Type B pancreatic cell (in vitro differentiated cells): Measurements from ENCODE around the gene EVA1C. TPM values are rescaled to one million over a fixed set of nuclear protein-coding genes. Genes with fewer than 3 reads are reported as not detected.

ENCODE experiments used
- DNase-seq: peaks from one replicate; pipeline ENCODE4 v3.0.0; 2021; ENCODE audit warnings: mixed read lengths; ENCODE audit not compliant: unreplicated experiment; ENCODE audit errors: extremely low spot score
- H3K27ac Mint-ChIP-seq: 2 replicates; pipeline ENCODE4 v1.8.0; 2021; ENCODE audit warnings: mild to moderate bottlenecking, mixed read lengths
- H3K27me3 Mint-ChIP-seq: 2 replicates; pipeline ENCODE4 v1.8.0; 2021; ENCODE audit warnings: mixed read lengths
- H3K36me3 Mint-ChIP-seq: 2 replicates; pipeline ENCODE4 v1.8.0; 2021; ENCODE audit warnings: mixed read lengths
- H3K4me1 Mint-ChIP-seq: one replicate; pipeline ENCODE4 v1.8.0; 2021; ENCODE audit warnings: mixed read lengths; ENCODE audit not compliant: unreplicated experiment
- H3K4me3 Mint-ChIP-seq: 2 replicates; pipeline ENCODE4 v1.8.0; 2021; ENCODE audit warnings: mild to moderate bottlenecking, mixed read lengths
- H3K9me3 Mint-ChIP-seq: 2 replicates; pipeline ENCODE4 v1.8.0; 2021; ENCODE audit warnings: mixed read lengths
- total RNA-seq: library from RNA; stranded (reverse); gene quantifications from 2 replicates; pipeline ENCODE4 v1.2.1, GENCODE V29; 2021; ENCODE audit warnings: low replicate concordance
- TF ChIP-seq, protein P1 (sequence below): fragments of 200-600 bp; sonication (generic); conservative IDR thresholded peaks from 2 replicates; pipeline ENCODE4 v1.5.0; 2021; ENCODE audit warnings: antibody characterized with exemption, mild to moderate bottlenecking

Gene EVA1C
- total RNA-seq, 1 donor from 2014 or later: 0.63 TPM

DNA sequence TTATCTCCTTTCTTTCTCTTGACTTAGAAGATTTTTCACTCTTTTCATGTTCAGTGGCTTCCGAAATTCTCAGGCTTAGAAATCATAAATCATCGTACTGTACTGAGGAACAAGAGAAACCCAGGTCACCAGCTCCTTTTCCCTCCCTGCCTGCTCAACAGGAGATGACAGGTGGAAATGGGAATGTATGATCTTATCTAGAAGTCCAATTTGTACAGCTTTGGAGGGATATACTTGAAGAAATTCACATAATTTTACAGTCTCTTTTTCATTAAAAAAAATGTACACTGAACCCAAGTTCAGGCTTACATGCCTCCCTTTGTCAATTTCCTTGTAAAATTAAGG is 11.7 kb downstream of the EVA1C start:
- Mint-ChIP-seq H3K4me1 (no peaks in the 10 kb centered on the region), H3K9me3 (no peaks in the 10 kb centered on the region), H3K4me3 (no peak overlapping the region), H3K27me3 (peaks cover 3% of the 10 kb centered on the region), H3K36me3 (no peaks in the 10 kb centered on the region), H3K27ac (no peak overlapping the region)
- TF ChIP-seq, protein P1, sequence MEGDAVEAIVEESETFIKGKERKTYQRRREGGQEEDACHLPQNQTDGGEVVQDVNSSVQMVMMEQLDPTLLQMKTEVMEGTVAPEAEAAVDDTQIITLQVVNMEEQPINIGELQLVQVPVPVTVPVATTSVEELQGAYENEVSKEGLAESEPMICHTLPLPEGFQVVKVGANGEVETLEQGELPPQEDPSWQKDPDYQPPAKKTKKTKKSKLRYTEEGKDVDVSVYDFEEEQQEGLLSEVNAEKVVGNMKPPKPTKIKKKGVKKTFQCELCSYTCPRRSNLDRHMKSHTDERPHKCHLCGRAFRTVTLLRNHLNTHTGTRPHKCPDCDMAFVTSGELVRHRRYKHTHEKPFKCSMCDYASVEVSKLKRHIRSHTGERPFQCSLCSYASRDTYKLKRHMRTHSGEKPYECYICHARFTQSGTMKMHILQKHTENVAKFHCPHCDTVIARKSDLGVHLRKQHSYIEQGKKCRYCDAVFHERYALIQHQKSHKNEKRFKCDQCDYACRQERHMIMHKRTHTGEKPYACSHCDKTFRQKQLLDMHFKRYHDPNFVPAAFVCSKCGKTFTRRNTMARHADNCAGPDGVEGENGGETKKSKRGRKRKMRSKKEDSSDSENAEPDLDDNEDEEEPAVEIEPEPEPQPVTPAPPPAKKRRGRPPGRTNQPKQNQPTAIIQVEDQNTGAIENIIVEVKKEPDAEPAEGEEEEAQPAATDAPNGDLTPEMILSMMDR: no peak
- no peak for DNase-seq

DNA sequence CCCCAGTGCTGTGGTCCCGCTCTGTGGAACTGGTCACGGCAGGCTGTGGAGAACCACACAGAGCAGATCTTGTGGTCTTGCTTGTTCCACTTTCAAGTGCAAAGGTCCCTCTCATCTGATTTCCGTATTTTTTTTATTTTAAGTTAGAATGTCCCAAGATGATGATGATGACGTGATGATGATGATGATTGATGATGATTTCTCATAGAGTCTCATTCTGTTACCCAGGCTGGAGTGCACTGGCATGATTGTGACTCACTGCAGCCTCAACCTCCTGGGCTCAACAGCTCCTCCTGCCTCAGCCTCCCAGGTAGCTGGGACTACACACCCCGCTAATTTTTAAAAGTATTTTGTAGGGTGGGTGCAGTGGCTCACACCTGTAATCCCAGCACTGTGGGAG is 12.2 kb downstream of the EVA1C start:
- Mint-ChIP-seq H3K9me3 (no peaks in the 10 kb centered on the region), H3K4me3 (no peak overlapping the region), H3K27me3 (peaks cover 3% of the 10 kb centered on the region), H3K4me1 (no peaks in the 10 kb centered on the region), H3K27ac (no peak overlapping the region), H3K36me3 (no peaks in the 10 kb centered on the region)
- no peak for DNase-seq
- TF ChIP-seq, protein P1: no peak

DNA sequence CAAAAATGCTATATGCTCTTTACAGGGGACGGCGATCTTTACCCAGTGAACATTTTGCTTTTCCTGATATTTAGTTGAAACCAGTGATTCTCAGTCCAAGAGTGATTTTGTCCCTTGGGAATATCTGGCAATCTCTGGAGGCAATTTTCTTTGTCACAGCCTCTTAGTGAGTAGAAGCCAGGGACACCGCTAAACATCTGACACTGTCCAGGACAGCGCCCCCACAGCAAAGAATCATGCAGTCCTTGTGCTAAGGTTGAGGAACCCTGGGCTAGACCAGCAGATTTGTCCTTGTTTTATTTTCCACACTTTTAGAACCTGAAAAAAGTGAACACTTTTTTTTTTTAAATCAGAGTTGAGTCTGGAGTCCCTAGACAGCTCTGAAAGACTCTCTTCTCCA is 13.1 kb downstream of the EVA1C start:
- Mint-ChIP-seq H3K4me3 (no peak overlapping the region), H3K36me3 (no peaks in the 10 kb centered on the region), H3K9me3 (no peaks in the 10 kb centered on the region), H3K27ac (no peak overlapping the region), H3K27me3 (peaks cover 3% of the 10 kb centered on the region), H3K4me1 (no peaks in the 10 kb centered on the region)
- TF ChIP-seq, protein P1: no peak
- no peak for DNase-seq

DNA sequence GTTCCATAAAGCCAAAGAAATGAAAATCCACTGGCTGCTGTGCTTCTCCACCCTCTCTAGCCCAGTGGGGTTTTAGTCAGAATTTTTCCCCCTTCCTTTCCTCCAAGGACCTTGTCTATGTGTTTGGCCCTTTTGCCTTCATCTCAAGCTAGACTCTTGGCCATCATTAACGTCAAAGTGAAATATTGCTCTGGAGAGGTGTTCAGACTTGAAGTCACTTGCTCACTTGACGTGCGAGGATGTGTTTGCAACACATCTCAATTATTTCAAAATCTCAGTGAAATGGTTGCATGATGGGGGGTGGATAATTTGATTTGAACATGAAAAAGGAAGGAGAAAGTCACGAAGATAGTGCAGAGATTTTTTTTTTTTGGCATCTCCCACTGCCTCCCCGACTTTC is 13.6 kb downstream of the EVA1C start:
- Mint-ChIP-seq H3K9me3 (no peaks in the 10 kb centered on the region), H3K27me3 (peaks cover 3% of the 10 kb centered on the region), H3K4me1 (no peaks in the 10 kb centered on the region), H3K36me3 (no peaks in the 10 kb centered on the region), H3K4me3 (no peak overlapping the region), H3K27ac (no peak overlapping the region)
- DNase-seq: no peak
- TF ChIP-seq, protein P1: no peak

DNA sequence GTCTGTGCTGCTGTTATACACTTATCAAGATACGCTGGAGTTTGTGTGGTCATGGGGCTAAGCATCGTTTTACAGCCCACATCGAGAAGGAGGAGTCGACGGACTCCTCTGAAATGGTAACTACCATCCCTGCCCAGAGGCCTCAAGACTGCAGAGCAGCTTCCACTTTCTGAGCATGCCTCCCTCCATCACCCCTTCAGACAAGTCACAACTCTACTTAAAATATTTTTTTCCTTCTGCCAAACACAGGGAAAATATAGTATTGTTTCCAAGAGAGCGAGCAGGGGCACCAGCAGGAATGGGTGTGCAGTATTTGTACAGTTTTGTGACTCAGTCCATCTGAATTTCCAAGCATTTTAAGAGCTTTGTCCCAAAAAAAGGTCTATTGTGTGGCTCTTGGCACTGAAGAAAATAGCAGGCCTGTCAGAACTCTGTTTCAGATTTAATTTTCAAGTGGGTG is 14.1 kb downstream of the EVA1C start:
- TF ChIP-seq, protein P1: no peak
- H3K4me3 Mint-ChIP-seq: no peak overlapping the region
- H3K36me3 Mint-ChIP-seq: no peaks in the 10 kb centered on the region
- no peak overlapping the region for H3K27ac Mint-ChIP-seq
- H3K27me3 Mint-ChIP-seq: peaks cover 3% of the 10 kb centered on the region
- no peak for DNase-seq
- no peaks in the 10 kb centered on the region for H3K4me1 Mint-ChIP-seq
- peaks cover 1% of the 10 kb centered on the region for H3K9me3 Mint-ChIP-seq
